Gastroesophageal sphincter (tissue), 4 donors: Measurements from ENCODE around the gene BACH1. TPM values are rescaled to one million over a fixed set of nuclear protein-coding genes. Genes with fewer than 3 reads are reported as not detected.

Experiments
- ATAC-seq: fragments of 150-250 bp; one replicate; pipeline ENCODE4 v1.9.1; 2016; ENCODE audit warnings: mild to moderate bottlenecking, moderate library complexity
- H3K27ac ChIP-seq, 4 donors: fragments of 200-600 bp; sonication (generic) in 3 of 4; 1 replicate in 3 of 4; 2 replicates in 1 of 4; pipeline ENCODE4 v1.5.1; 2016 to 2019
- H3K27me3 ChIP-seq: fragments of 200-600 bp; sonication (generic); one replicate; pipeline ENCODE4 v1.5.1; 2019
- H3K36me3 ChIP-seq, 2 donors: fragments of 200-600 bp; sonication (generic); one replicate each; pipeline ENCODE4 v1.5.1; 2019; ENCODE audit warnings: control low read depth in 1 of 2
- H3K4me1 ChIP-seq, 3 donors: fragments of 200-600 bp; sonication (generic); 1 replicate in 2 of 3; 2 replicates in 1 of 3; pipeline ENCODE4 v1.5.1; 2016 to 2019; ENCODE audit warnings: control low read depth in 2 of 3
- H3K4me3 ChIP-seq, 2 donors: fragments of 200-600 bp; sonication (generic); one replicate each; pipeline ENCODE4 v1.5.1; 2019; ENCODE audit warnings: mild to moderate bottlenecking in 1 of 2, moderate library complexity in 1 of 2
- H3K9me3 ChIP-seq, 3 donors: fragments of 200-600 bp; sonication (generic); one replicate each; pipeline ENCODE4 v1.5.1; 2017 to 2019; ENCODE audit warnings: control low read depth in 2 of 3
- CTCF ChIP-seq, 4 experiments: fragments of 200-600 bp in 2 of 4; fragments of 450-650 bp in 2 of 4; sonication (generic) in 1 of 4; IDR thresholded peaks; one replicate each; pipeline ENCODE4 v1.5.1; 2017 to 2019; ENCODE audit warnings: antibody characterized with exemption in 4 of 4, mild to moderate bottlenecking in 2 of 4, moderate library complexity in 2 of 4
- EP300 ChIP-seq: sonication (generic); formaldehyde crosslinking; IDR thresholded peaks from one replicate; pipeline ENCODE4 v1.6.1; 2017; ENCODE audit warnings: antibody characterized with exemption, mild to moderate bottlenecking
- POLR2A ChIP-seq, 2 donors: fragments of 450-650 bp; IDR thresholded peaks; one replicate each; pipeline ENCODE4 v1.6.1; 2017; ENCODE audit warnings: antibody characterized with exemption in 2 of 2, mild to moderate bottlenecking in 2 of 2, moderate library complexity in 1 of 2
- POLR2AphosphoS5 ChIP-seq: sonication (generic); formaldehyde crosslinking; IDR thresholded peaks from one replicate; pipeline ENCODE4 v1.6.1; 2017; ENCODE audit warnings: antibody characterized with exemption
- WGBS, 2 donors: methylation state at CpG; one replicate each; pipeline ENCODE4 v1.1.5; 2018; ENCODE audit warnings: low coverage in 1 of 2; 5-methylcytosine and 5-hydroxymethylcytosine counted together
- total RNA-seq, 4 donors: library from RNA; depleted of rRNA; stranded (reverse); fragments of >200 nt; gene quantifications; one replicate each; pipeline ENCODE4 v1.1.0, GENCODE V29; 2016

Gene BACH1
- total RNA-seq, 4 donors from 2014 or later: 43.6 to 60.9 (median 52.3) TPM

DNA sequence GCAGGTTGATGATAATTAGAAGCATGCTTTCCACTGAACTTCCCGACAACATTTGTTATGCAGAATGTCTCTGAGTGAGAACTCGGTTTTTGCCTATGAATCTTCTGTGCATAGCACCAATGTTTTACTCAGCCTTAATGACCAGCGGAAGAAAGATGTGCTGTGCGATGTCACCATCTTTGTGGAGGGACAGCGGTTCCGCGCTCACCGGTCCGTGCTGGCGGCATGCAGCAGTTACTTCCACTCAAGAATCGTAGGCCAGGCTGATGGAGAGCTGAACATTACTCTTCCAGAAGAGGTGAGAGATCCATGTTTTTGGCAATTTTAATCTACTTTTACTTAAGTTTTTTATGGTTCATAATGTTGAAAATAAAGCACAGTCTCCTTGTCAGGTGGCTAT, 22.5 kb downstream of the BACH1 start:
- no peak overlapping the region for H3K27ac ChIP-seq
- 95 to 96% methylated on average over 2 to 11 of the region's 11 CpGs for WGBS, 2 donors
- no peak for TF ChIP-seq POLR2A (IDR thresholded peaks at IDR 0.05)
- TF ChIP-seq POLR2AphosphoS5: no peak
- TF ChIP-seq EP300: no peak
- no peak for TF ChIP-seq CTCF (IDR thresholded peaks at IDR 0.05)
- no peaks in the 10 kb centered on the region for H3K27me3 ChIP-seq
- H3K4me3 ChIP-seq: no peak overlapping the region
- peaks cover 0 to 25% of the 10 kb centered on the region in 2 donors for H3K36me3 ChIP-seq
- peaks cover 5 to 32% (median 9%) of the 10 kb centered on the region in 3 donors for H3K4me1 ChIP-seq
- no peak for ATAC-seq
- H3K9me3 ChIP-seq: no peaks in the 10 kb centered on the region

DNA sequence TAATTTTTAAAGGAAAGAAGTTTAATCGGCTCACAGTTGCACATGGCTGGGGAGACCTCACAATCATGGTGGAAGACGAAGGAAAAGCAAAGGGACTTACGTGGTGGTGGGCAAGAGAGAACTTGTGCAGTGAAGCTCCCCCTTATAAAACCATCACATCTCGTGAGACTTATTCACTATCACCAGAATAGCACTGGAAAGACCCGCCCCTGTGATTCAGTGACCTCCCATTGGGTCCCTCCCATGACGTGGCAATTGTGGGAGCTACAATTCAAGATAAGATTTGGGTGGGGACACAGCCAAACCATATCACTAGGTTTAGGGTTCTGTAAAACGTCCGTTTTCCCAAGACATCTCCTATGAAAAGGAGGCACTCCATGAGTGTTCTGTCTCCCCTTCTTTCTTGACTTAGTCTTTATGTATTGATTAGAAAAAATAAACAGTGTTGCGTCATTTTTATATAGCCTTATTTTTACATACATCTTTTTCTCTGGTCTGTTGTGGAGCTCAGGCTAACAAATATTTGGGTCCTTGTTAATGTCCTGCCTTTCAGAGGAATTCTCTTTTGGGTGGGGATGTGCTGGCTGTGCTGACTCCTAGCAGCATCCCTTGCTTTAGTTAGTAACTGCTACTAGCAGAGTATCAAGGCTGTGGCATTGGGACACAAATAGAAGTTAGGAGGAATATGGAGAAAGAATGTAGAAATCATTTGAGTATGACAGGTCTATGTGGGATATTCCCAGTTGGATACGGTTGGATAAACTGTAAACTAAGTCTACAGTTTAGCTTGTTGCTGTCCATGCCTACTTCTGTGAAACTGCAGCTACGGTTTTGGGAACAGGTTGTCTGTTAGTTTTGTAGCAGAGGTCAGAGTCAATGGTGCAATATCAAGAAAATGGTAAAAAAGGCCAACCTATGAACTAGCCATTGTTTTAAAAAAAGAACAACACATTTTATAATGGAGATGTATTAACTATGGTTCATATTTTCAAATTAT, 23.5 kb downstream of the BACH1 start:
- Histone ChIP-seq H3K4me3 (no peak overlapping the region), H3K27me3 (no peaks in the 10 kb centered on the region), H3K36me3 (peaks cover 0 to 35% of the 10 kb centered on the region in 2 donors), H3K4me1 (peaks cover 5 to 30% (median 9%) of the 10 kb centered on the region in 3 donors), H3K27ac (no peak overlapping the region), H3K9me3 (no peaks in the 10 kb centered on the region)
- WGBS, 2 donors: 79 to 88% methylated on average over 10 to 11 of the region's 11 CpGs
- no peak for ATAC-seq
- TF ChIP-seq POLR2A (IDR thresholded peaks at IDR 0.05) (no peak), EP300 (no peak), CTCF (IDR thresholded peaks at IDR 0.05) (no peak), POLR2AphosphoS5 (no peak)

DNA sequence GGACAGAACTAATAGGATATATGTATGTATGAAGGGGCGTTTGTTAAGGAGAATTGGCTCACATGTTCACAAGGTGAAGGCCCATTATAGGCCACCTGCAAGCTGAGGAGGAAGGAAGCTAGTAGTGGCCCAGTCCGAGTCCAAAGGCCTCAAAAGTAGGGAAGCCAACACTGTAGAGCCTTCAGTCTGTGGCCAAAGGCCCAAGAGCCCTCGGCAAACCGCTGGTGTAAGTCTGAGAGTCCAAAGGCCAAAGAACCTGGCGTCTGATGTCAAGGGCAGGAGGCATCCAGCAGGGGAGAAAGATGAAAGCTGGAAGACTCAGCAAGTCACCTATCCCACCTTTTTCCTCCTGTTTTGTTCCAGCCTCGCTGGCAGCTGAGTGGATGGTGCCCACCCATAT, 24.5 kb downstream of the BACH1 start:
- Histone ChIP-seq H3K4me1 (peaks cover 5 to 21% (median 5%) of the 10 kb centered on the region in 3 donors), H3K4me3 (no peak overlapping the region), H3K27ac (no peak overlapping the region), H3K27me3 (no peaks in the 10 kb centered on the region), H3K36me3 (peaks cover 0 to 43% of the 10 kb centered on the region in 2 donors), H3K9me3 (no peaks in the 10 kb centered on the region)
- no peak for TF ChIP-seq POLR2A (IDR thresholded peaks at IDR 0.05)
- TF ChIP-seq EP300: no peak
- TF ChIP-seq CTCF (IDR thresholded peaks at IDR 0.05): no peak
- no peak for TF ChIP-seq POLR2AphosphoS5
- WGBS, 2 donors: 85 to 90% methylated on average over 2 to 6 of the region's 6 CpGs
- no peak for ATAC-seq

DNA sequence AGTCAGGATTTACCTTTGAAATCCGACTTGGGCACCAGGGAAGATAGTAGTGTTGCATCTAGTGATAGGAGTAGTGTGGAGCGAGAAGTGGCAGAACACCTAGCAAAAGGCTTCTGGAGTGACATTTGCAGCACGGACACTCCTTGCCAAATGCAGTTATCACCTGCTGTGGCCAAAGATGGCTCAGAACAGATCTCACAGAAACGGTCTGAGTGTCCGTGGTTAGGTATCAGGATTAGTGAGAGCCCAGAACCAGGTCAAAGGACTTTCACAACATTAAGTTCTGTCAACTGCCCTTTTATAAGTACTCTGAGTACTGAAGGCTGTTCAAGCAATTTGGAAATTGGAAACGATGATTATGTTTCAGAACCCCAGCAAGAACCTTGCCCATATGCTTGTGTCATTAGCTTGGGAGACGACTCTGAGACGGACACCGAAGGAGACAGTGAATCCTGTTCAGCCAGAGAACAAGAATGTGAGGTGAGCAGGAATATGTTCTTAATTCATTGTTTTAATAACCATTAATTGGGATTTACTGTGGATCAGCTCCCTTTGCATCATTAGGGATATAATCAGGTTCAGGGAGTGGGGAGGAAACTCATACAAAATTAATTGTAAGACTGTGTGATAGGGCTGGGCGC, 28.3 kb downstream of the BACH1 start:
- ATAC-seq: no peak
- Histone ChIP-seq H3K27ac (no peak overlapping the region), H3K4me1 (peaks cover 0 to 5% (median 0%) of the 10 kb centered on the region in 3 donors), H3K36me3 (peaks cover 0 to 59% of the 10 kb centered on the region in 2 donors), H3K27me3 (no peaks in the 10 kb centered on the region), H3K4me3 (no peak overlapping the region), H3K9me3 (no peaks in the 10 kb centered on the region)
- WGBS, 2 donors: 93 to 95% methylated on average over 5 to 10 of the region's 10 CpGs
- TF ChIP-seq POLR2A (IDR thresholded peaks at IDR 0.05) (no peak), POLR2AphosphoS5 (no peak), CTCF (IDR thresholded peaks at IDR 0.05) (no peak), EP300 (no peak)
